ENCODE results near the gene ARF6.

ARF6 gene

DNA sequence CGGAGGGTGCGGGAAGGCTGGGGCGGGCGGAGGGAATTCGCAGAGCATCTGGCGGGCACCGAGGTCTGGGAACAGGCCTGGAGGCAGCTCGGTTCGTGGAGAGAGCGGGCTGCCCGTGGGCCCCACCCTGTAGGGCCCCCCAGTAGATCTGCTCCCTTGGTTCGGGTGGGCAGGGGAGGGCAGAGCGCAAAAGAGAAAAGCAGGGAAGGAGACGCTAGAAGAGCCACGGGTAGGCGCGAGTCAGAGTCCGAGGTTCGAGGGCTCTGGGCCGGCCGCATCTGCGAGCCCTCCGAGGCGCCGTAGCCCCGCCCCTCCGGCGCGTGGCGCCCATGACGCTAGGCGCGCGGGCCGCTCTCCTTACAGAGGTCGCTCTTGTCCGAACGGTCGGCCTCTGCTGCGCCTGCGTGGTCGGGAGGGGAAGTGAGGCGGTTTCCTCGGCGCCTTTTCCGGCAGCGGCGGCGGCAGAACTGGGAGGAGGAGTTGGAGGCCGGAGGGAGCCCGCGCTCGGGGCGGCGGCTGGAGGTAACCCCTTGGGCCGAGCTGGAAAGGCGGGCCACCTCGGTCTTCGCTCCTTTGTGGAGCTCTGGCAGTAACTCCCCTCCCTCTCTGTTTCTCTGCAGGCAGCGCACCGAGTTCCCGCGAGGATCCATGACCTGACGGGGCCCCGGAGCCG lies at the start of gene ARF6:
ARF6 (plus strand) TSS at position 447 of the 673 bp plus-strand sequence. CDS start 655 bp downstream, outside the sequence.
- CTCF ChIA-PET, result interaction anchor here (0.5 to 1.9 kb wide), 8 partner anchors 27 to 245 kb away, joined by 3 to 7 read pairs (median 3); partner anchors contain the start of genes NEMF and VCPKMT

DNA sequence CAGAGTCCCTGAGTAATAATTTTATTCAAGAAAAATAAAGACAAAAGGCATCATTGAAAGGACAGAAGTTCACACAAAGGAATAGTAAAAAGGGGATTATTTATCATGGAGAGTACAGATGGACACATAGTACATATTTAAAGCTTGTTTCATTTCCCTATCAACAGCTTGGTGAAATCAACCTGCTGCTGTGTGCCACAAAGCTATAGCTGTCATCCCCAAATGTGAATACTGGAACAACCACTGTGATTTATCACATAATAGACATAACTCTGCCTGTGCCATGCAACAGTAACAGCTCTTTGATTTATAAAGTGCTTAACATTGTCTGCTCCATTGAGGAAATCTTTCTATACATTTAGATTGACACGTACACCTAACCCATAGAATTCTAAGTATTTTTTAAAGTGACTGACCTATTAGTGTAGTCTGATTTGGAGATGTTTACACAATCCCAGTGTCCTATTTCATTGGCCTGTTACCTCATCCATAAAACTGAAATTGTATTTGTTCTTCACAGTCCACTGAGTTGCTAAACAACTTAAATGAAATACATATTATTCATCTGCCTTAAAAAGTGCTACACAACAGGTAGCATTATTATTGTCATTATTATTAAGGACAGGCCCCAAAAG lies 43.6 kb upstream of the ARF6 start:
- TF ChIP-seq, protein P1, sequence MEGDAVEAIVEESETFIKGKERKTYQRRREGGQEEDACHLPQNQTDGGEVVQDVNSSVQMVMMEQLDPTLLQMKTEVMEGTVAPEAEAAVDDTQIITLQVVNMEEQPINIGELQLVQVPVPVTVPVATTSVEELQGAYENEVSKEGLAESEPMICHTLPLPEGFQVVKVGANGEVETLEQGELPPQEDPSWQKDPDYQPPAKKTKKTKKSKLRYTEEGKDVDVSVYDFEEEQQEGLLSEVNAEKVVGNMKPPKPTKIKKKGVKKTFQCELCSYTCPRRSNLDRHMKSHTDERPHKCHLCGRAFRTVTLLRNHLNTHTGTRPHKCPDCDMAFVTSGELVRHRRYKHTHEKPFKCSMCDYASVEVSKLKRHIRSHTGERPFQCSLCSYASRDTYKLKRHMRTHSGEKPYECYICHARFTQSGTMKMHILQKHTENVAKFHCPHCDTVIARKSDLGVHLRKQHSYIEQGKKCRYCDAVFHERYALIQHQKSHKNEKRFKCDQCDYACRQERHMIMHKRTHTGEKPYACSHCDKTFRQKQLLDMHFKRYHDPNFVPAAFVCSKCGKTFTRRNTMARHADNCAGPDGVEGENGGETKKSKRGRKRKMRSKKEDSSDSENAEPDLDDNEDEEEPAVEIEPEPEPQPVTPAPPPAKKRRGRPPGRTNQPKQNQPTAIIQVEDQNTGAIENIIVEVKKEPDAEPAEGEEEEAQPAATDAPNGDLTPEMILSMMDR (conservative IDR thresholded peaks at IDR 0.05; ENCODE audit: low read depth), result no peak
- H3K27ac ChIP-seq, result no peak overlapping the region
- DNase-seq (ENCODE audit: low spot score), result no peak
- ChIA-PET CTCF (interaction anchor here (1.0 to 1.1 kb wide), 3 partner anchors 12 to 228 kb away, joined by 3 to 4 read pairs (median 3); no protein-coding TSS in a partner anchor), POLR2A (ENCODE audit: low non-redundant PET) (no interaction called here)

More for the DNA sequence above, at the start of gene ARF6:
- DNase-seq (ENCODE audit: low spot score), result peak; percentile 92
- POLR2A ChIA-PET (ENCODE audit: low non-redundant PET), result interaction anchor here (0.9 to 1.2 kb wide), 5 partner anchors 13 to 111 kb away, joined by 3 to 9 read pairs (median 4); no protein-coding TSS in a partner anchor
- TF ChIP-seq, protein P1 (conservative IDR thresholded peaks at IDR 0.05; ENCODE audit: low read depth), result no peak; the same call in none of the 2 replicates
- H3K27ac ChIP-seq, result peak within 1 kb of the TSS; percentile 97

DNA sequence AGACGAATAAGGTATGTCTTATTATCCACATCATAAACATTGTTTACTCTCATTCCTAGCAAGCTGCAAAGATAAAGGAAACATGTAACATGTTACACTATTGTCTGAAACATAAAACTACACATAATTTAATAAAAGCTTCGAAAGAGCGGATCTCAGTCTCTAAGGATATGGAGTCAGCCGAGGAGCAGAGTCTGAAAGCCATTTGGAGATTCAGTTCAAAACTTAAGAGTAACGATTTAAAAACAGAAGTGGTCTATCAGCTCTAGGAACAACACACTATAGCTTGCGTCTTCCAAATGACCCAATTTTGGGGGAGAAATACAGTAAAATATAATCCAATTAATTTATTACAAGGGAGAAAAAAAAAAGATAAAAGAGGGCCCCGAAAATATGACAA lies 41.1 kb upstream of the ARF6 start:
- no peak for DNase-seq (ENCODE audit: low spot score)
- TF ChIP-seq, protein P1 (conservative IDR thresholded peaks at IDR 0.05; ENCODE audit: low read depth), result no peak
- CTCF ChIA-PET, result interaction anchor here (0.8 to 3.6 kb wide), 6 partner anchors 11 to 265 kb away, joined by 3 to 38 read pairs (median 4); partner anchors contain the start of genes KLHDC2 and VCPKMT
- H3K27ac ChIP-seq, result peak overlapping the region; percentile 80
- POLR2A ChIA-PET (ENCODE audit: low non-redundant PET), result interaction anchor here (0.5 to 1.3 kb wide), 3 partner anchors 26 to 217 kb away, joined by 3 to 6 read pairs (median 4); partner anchors contain the start of gene DNAAF2

DNA sequence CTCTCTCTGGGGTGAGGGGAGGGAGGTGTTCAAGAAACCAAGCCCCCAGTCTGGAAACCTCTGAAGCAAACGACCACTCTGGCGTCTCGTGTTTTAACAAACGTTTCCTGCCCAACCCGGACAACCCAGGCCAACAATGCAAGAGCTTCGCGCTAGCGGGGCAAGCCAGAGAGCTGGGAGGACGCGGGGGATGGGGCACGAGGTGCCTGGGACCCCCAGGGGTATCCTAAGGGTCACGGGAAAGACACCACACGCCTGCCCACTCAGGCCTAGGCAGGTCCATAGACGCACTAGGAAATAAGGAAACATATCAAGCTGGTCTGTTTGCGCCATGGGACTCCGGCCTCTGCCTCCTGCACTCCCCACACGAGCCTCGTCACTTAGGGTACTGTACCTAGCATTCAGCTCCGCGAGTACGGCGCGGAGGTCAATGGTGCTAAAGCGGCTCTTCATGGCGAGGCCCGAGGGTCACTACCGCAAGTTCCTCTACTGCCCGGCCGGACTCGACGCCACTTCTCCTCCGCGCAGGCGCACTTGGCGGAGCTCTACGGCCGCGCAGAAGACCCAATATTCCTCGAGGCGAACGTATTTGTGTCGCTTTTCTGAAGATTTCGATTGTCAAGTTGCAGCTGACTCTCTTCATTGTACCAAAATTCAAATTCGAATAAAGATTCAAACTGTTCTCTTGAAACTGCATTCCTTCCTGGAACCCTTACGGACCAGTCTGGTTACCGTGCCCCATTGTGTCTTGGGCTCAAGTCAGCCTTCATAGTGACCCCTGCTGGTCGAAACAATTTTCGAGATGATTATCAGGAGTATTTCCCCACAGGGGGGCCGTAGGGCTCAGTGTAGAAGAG lies 40.4 kb upstream of the ARF6 start, which contains the start of gene NEMF:
NEMF (minus strand) TSS at position 488 of the 857 bp plus-strand sequence; CDS start at position 453, 35 bp downstream.
- H3K27ac ChIP-seq, result peak within 1 kb of the TSS; percentile 80
- CTCF ChIA-PET, result interaction anchor here (0.6 to 3.6 kb wide), 13 partner anchors 10 to 507 kb away, joined by 3 to 38 read pairs (median 3); partner anchors contain the start of genes KLHDC2 and VCPKMT
- POLR2A ChIA-PET (ENCODE audit: low non-redundant PET), result interaction anchor here (0.5 to 1.3 kb wide), 5 partner anchors 10 to 217 kb away, joined by 3 to 6 read pairs (median 4); partner anchors contain the start of gene DNAAF2
- TF ChIP-seq, protein P1 (conservative IDR thresholded peaks at IDR 0.05; ENCODE audit: low read depth), result peak; percentile 86
- peak; percentile 83 for DNase-seq (ENCODE audit: low spot score)

DNA sequence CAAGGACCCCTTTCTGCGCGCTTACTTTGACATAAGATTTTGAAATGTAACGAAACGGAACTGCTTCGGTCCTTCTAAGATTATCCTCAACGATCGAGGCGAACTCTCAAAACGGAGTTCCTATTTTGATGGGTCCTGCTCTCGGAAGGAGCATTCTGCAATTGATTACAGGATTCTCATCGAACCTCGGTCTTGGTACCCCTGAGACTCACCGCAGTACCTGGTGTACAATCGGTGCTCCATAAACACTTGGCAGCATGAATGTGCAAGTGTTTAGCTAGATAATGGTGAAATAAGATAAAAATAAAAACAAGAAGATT lies 39.8 kb upstream of the ARF6 start:
- CTCF ChIA-PET, result interaction anchor here (0.6 to 3.6 kb wide), 5 partner anchors 9 to 767 kb away, joined by 3 to 38 read pairs (median 5); no protein-coding TSS in a partner anchor
- DNase-seq (ENCODE audit: low spot score), result no peak
- H3K27ac ChIP-seq, result peak overlapping the region; percentile 80
- TF ChIP-seq, protein P1 (conservative IDR thresholded peaks at IDR 0.05; ENCODE audit: low read depth), result no peak
- POLR2A ChIA-PET (ENCODE audit: low non-redundant PET), result interaction anchor here (0.7 to 1.3 kb wide), 3 partner anchors 9 to 218 kb away, joined by 4 to 6 read pairs (median 4); partner anchors contain the start of gene DNAAF2

All from RWPE1 (cell line).